ENCODE measurements around the gene RPS6KA2. TPM values are rescaled to one million over a fixed set of nuclear protein-coding genes. Genes with fewer than 3 reads are reported as not detected.
A peak's percentile ranks its signal among the peaks of the same experiment; 100 is the strongest.

The RPS6KA2 gene
- total RNA-seq, 4 donors from 2014 or later, result 12.1 to 116 (median 26.4) TPM

- Histone ChIP-seq H3K27me3 (no peaks in the 10 kb centered on the region), H3K9me3 (no peaks in the 10 kb centered on the region), H3K4me1 (peaks cover 0 to 6% (median 0%) of the 10 kb centered on the region in 4 donors), H3K36me3 (no peaks in the 10 kb centered on the region), H3K27ac (no peak overlapping the region), H3K4me3 (no peak overlapping the region)
- no peak for TF ChIP-seq CTCF (IDR thresholded peaks at IDR 0.05)
- no peak for TF ChIP-seq POLR2A (IDR thresholded peaks at IDR 0.05)
- no peak for DNase-seq
These were observed 32.5 kb upstream of the RPS6KA2 start for GRCh38 chr6:166659581-166659980.

GRCh38 chr6:166658792-166659150 is 31.7 kb upstream of the RPS6KA2 start:
- no peak for TF ChIP-seq CTCF (IDR thresholded peaks at IDR 0.05)
- no peak for TF ChIP-seq POLR2A (IDR thresholded peaks at IDR 0.05)
- Histone ChIP-seq H3K9me3 (no peaks in the 10 kb centered on the region), H3K27me3 (no peaks in the 10 kb centered on the region), H3K4me1 (peaks cover 0 to 6% (median 0%) of the 10 kb centered on the region in 4 donors), H3K36me3 (no peaks in the 10 kb centered on the region), H3K4me3 (no peak overlapping the region), H3K27ac (no peak overlapping the region)
- no peak for DNase-seq

GRCh38 chr6:166658115-166658791 is 31.2 kb upstream of the RPS6KA2 start:
- DNase-seq, result no peak
- Histone ChIP-seq H3K36me3 (no peaks in the 10 kb centered on the region), H3K9me3 (no peaks in the 10 kb centered on the region), H3K4me3 (no peak overlapping the region), H3K27ac (no peak overlapping the region), H3K27me3 (no peaks in the 10 kb centered on the region), H3K4me1 (peaks cover 0 to 6% (median 0%) of the 10 kb centered on the region in 4 donors)
- TF ChIP-seq POLR2A (IDR thresholded peaks at IDR 0.05), result no peak
- no peak for TF ChIP-seq CTCF (IDR thresholded peaks at IDR 0.05)

GRCh38 chr6:166657531-166657930 is 30.5 kb upstream of the RPS6KA2 start:
- no peaks in the 10 kb centered on the region for H3K36me3 ChIP-seq
- DNase-seq, result no peak

DNA sequence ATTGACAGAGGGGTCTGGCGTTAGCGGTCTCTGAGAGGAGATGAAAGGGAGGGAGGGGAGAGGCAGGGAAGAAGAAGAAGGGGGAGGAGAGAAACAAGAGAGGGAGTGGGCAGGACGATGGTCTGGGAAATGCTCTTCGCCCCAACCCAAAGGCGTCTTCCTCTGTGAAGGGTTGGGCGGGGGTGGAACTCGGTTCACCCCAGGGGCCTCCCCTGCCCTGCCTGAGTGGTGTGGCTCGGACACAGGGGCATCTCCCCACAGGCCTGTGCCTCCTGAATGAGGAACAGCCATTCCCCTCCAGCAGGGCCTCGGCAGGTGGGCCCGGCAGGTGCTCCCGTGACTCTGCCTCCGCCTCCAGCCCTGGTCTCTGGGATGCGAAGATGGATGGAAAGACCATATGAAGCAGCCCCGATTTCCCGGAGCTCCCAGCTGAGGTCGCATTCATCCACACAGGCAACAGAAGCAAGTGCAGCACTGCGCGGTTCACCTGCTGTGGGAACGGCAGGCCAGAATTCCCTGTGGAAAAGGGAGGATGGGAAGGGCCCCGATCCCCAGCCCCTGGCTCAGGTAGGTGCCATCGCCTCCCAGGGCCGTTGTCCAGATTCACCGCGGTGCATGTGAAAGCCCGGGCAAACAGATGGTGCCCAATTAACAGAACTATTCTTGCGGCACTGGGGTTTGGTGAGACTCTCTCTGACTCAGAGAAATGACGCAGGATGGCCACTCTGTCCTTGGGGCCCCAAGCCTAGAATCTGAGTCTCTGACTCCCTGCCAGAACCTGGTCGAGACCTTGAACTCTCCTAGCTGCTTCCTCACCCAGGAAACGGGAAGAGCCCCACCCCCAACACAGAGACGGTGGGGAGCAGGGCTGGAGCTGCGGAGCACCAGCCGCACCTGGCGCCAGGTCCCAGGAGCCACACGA is 29.4 kb upstream of the RPS6KA2 start:
- H3K36me3 ChIP-seq, result no peaks in the 10 kb centered on the region
- H3K9me3 ChIP-seq, result no peaks in the 10 kb centered on the region
- H3K4me3 ChIP-seq, result peak overlapping the region in 2 of 4 donors; percentile 8 to 12
- TF ChIP-seq POLR2A (IDR thresholded peaks at IDR 0.05) (no peak), CTCF (IDR thresholded peaks at IDR 0.05) (no peak)
- no peak overlapping the region for H3K27ac ChIP-seq
- DNase-seq, result no peak
- H3K27me3 ChIP-seq, result no peaks in the 10 kb centered on the region
- peaks cover 0 to 6% (median 0%) of the 10 kb centered on the region in 4 donors for H3K4me1 ChIP-seq

More at GRCh38 chr6:166657531-166657930, 30.5 kb upstream of the RPS6KA2 start:
- Histone ChIP-seq H3K27me3 (no peaks in the 10 kb centered on the region), H3K9me3 (no peaks in the 10 kb centered on the region), H3K4me3 (no peak overlapping the region), H3K4me1 (peaks cover 0 to 6% (median 0%) of the 10 kb centered on the region in 4 donors), H3K27ac (no peak overlapping the region)
- TF ChIP-seq POLR2A (IDR thresholded peaks at IDR 0.05), result no peak
- TF ChIP-seq CTCF (IDR thresholded peaks at IDR 0.05), result no peak

Data from Peyer's patch (tissue), 4 donors.